GM21390 (cell line): Measurements from ENCODE around the gene KRT84.

Experiments used
- ATAC-seq: cut with Tn5 transposase; IDR thresholded peaks from one replicate; pipeline ENCODE4 v1.9.1; 2021; ENCODE audit not compliant: unreplicated experiment

KRT84 gene

GRCh38 chr12:52361553-52361952 lies 23.9 kb downstream of the KRT84 start:
- ATAC-seq, result no peak

GRCh38 chr12:52360663-52361271 lies 24.7 kb downstream of the KRT84 start:
- ATAC-seq, result no peak

DNA sequence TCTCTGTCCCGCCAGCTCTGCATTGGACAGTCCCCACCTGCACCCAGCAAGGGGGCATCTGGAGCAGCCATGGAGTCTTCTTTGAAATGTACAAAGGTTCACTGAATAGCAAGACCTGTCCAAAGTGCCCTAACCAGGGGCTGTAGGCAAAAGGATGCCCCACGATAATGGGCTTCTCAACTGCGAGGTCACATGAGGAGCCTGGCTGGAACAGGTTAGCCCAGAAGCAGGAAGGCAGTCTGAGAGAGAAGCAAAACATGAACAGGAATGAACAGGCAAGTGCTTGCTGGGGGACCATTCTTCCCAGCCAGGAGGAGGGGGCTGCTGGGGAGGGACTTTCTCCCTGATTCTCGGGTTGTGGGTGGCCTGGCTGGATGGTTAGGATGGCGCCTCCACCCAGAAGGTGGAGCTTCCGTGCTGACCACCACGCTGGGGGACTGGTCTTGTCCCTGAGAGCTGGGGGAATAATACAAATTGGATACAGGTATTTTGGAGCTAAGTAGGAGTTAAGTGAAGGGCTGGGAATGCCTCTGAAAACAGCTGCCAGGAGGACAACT lies 25.3 kb downstream of the KRT84 start:
- ATAC-seq, result no peak

- no peak for ATAC-seq
Observed at GRCh38 chr12:52359621-52360061, 25.8 kb downstream of the KRT84 start.

DNA sequence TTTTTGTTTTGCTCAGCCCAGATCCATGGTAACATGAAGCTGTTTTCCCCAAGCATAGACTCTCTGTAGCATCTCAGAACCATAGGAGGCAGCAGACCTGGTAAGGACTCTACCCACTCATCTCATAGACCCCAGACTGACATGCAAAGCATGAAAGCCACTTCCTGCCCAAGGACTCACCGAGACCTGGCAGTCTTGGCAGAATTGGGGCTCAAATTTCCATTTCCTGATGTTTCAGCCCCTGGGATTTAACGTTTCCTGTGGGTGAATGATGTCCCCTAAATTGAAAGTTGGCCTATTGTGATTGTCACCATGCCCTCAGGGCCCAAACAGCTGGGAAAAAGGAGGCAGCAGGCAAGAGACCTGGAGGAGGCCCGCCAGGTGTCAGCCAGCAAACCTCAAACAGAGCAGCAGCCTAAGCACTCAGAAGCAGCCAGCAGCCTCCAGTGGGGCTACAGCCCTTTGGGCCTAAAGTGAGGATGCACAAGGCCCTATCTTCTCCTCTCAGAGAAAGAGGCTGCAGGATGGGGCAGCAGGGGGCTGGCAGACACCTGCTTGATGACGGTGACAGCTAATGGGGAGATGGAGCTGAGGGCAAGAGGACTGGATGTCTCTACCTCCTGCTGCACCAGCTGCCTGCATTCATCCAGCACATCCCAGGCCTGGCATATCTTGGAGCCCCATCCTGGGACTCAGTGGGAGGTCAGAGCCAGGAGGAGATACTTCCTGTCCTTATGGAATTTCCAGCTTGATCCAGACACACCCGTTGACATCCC lies 26.7 kb downstream of the KRT84 start:
- ATAC-seq, result peak; percentile 96

DNA sequence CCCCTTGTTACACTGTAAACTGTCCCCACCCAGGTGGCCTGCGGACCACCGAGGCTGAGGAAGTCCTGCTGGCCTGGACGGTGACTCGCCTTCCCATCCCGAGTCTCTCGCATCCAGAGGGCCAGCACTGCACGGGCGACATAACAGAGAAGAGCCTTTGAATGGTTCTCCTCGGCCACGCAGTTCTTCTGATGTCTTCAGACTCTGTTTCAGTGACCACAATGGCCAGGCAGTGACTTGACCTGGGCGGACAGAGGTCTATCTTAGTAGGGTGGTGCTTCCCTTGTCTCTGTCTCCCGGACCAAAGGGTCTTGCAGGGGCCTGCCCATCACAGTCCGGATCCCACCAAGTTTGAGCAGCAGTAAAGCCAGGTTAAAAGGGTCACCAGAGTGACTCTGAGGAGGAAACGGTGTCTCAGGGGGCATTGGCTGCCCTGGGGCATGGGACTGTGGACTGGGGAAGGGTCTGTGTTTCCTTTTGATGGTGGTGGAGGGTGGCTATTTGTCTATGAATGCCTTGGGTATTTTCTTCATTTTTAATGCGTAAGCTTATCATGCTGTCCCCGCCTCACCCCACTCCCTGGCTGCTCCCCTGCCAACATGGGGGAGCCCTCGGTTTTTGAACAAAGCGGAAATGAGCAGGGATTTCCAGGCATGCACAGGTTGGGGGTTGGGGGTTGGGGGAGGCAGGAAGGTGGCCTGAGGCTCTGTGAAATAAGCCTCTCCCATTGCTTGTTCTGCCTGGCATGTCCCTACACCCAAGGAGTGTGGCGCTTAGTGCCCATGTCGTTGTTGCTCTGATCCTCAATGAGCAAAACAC lies 28.5 kb downstream of the KRT84 start:
- ATAC-seq, result no peak

DNA sequence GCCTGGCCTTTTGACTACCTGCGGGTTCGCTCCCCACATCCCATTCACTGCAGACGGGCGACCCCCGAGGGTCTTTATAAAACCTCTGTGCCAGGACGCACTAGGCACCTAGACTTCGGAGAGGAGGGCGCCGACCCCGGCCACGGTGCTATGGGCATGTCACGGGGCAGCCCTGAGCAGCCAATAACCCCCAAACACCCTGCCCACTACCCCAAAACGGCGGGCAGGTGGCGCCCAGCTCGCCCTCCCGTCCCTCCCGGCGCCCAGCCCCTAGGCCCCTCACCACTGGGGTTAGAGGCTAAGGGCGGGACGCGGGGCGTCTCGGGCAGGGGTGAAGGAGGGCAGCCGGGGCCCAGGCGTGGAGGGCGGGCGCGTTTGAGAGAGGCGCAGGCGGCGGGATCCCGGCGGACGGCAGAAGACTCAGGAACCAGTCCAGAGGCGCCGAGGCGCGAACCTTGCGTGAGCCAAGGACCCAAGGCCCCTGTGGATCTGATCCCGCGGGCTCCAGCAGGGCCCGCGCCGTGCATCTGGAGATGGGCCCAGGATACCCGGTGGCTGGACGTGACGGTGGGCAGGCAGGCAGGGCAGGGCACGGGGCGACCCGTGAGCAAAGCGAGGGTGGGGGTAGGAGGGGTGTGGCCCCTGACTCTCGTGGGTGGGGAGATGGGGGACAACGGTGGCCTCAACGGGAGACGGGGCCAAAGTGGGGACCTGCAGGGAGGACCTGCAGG lies 29.3 kb downstream of the KRT84 start:
- no peak for ATAC-seq

DNA sequence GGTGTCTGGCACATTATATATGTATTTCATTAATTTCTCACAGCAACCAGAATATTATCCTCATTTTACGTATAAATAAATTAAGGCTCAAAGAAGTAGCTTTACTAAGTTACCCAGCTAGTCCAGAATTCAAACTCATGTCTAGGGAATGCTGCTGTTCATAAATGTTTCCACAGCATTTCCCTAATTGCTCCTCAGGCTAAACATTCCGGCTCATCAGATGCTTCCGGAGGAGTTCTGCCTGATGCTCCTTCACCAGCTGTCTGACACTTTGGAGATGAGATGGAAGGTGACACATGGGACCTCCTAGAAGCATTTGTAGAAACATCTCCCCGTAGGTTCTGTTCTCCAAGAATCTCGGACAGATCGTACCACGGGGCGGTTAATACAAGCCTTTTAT lies 30.3 kb downstream of the KRT84 start:
- ATAC-seq, result no peak

GRCh38 chr12:52354200-52354599 lies 31.3 kb downstream of the KRT84 start:
- no peak for ATAC-seq

DNA sequence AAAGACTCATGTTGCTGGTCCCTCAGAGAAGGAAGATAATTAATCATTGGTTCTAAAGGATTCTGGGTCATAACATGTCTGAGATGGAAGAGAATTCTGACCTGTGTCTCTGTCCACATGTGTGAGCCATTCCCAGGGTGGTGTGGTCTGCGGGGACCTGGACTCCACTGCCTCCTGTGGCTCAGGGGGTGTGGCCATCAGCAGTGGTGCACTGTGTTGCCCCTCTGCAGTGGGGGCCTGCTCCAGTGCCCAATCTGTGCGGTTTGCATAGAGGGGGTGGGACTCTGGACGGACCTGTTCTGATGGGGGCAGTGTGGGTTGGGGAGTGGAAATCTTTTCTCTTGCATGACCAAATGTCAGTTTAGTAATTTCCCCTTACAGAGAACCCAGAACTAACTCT lies 31.7 kb downstream of the KRT84 start:
- ATAC-seq, result no peak

- no peak for ATAC-seq
Observed at GRCh38 chr12:52352951-52353350, 32.5 kb downstream of the KRT84 start.

- ATAC-seq, result no peak
Observed at GRCh38 chr12:52351196-52352059, 34.0 kb downstream of the KRT84 start.

DNA sequence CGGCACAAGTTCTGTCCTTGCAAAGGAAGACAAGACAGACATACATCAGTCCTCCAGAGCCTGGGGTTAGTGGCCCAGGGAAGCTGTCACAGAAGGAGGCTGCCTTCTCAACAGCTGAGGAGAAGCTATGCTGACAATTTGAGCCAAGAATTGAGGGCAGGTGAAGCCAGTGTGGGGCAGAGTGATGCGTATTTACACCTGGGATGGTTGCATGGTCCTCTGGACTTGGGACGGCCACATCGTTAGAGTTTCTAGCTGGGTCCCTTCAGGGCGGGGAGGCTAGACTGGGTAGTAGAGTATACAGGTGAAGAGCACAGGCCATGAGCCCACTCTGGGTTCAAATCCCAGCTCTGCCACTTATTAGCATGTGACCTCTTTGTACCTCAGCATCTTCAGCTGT lies 34.7 kb downstream of the KRT84 start:
- no peak for ATAC-seq

DNA sequence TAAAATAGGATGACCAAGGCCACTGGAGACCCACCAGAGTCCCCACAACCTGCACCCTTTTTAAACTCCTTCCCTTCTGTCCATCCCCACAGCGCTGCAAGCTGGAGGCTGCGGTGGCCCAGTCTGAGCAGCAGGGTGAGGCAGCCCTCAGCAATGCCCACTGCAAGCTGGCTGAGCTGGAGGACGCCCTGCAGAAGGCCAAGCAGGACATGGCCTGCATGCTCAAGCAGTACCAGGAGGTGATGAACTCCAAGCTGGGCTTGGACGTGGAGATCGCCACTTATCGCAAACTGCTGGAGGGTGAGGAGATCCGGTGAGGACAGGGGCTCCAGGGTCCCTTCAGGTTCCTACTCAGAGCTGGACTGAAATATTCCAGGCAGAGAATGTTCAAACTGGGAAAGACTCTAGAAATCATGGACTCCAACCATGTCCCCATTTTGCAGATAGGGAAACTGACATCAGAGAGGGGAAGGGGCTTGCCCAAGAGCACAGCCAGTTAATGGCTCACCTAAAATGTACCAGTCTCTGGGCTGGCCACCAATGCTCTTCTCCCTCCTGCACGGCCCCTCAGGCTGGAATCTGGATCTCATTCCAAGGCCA lies 35.3 kb downstream of the KRT84 start:
- ATAC-seq, result no peak

DNA sequence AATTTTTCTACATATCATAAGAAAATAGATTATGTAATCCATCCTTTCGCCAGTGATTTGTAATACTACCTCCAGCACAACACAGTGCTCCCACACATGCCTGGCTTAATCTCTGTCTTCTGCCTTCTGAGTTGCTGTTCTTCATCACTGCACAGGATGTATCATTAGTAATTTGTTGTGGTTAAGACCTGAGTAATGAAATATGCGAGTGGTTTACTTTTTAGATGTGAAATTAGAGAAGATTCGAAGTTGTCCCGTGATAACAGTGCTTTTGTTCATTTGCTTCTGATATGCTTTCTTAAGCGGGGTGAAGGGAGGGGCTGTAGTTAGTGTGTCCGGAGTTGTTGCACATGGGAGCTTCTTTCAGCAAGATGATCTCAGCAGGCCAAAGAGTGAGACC lies 36.3 kb downstream of the KRT84 start:
- ATAC-seq, result no peak

DNA sequence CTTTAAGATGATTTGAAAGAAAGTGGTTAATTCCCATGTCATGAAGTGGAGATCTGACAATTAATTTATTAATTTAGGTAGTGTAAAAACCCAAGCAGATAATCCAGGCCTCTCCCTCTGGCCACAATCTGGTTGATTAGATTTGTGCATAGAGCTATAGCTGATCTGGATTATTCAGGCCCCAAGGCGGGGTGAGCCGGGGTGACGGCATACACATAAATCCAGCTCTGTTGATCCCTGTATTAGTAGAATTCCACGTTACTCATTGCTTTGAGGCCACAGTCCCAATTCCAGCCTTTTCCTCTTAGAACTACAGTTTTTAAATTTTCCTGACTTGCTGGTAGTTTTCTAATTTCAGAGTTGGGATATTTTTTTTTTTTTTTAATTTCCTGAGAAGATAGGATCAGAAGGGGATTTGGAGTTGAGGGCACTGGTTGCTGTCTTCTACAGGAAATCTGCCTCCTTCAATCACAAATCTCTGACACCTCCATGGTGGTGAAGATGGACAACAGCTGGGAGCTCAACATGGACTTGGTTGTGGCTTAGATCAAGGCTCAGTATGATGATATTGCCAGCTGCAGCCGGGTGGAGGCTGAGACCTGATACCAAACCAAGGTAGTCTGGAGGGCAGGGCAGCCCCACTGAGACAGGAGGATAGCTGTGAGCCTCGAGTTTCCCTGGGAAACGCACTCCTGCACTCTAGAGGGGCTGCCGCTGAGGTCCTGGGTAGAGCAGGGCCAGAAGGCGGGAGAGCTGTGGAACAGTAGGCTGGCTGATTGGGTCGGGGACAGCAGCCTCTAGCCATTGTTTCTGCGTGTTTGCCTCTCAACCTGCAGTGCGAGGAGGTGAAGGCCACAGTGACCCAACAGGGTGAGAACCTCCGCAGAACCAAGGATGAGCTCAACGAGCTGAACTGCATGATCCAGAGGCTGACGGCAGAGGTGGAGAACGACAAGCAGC lies 37.6 kb downstream of the KRT84 start:
- ATAC-seq, result no peak

GRCh38 chr12:52347016-52347415 lies 38.4 kb downstream of the KRT84 start:
- ATAC-seq, result no peak

DNA sequence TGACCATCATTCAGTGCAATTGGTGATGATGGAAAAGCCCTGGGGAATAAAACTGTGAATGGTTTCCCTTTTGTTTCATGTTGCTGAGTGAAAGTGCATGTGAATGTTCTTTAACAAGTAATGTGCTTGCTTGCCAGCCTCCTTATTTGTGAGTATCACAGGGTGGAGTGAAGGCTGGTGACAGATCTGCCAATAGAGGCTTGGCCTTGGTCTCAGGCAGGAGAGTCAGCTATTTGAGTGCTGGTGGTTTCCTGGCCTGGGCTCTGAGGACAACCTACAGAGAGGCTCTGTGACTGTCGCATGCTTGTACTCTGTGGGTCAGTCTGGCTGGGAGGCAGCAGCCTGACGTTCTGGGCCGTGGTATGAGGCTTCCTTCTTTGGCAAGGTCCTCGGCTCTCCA lies 38.9 kb downstream of the KRT84 start:
- ATAC-seq, result no peak
